ACHN (cell line): ENCODE results near the gene ASTN2.

ENCODE experiments used
- DNase-seq: peaks from one replicate; pipeline ENCODE4 v3.0.0-alpha.2; 2015
- in situ Hi-C: cut with HindIII; loops from 2 replicates; pipeline ENCODE4 v1.10.0; 2017; ENCODE audit warnings: low sequenced_read_pairs, low pct_ligation_motif_present, low pct_unique_long_range_greater_than_20kb

ASTN2 gene

DNA sequence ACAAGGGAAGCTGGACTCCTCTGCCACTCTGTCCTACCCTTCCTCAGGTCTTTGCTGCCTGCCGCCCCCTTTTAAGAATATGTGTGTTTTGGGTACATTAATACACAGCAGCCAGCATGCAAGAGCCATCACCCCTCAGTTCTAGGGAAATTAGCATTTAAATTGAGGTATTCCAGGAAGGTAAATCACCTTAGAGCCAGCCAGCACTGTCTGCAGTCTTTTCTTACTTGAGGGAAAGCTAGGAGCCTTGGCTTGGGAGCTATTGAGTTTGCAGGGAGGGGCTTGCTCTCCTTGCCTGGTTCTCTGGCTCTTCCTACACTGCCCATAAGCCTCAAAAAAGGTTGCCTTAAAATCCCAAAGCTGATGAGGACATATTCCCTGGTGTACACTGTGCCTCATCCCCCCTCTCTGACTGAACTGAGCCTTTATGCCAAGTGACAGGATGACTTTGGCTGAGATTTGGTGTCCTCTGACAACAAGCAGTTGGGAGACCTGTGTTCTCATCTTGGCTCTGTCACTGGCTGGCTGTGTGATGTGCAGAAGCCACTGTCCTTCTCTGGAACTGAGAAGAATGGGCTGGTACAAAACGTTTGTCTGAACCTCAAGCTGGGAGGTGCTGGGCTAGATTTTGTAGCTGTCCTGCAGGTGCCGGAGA, 673.6 kb downstream of the ASTN2 start:
- DNase-seq, result no peak
- in situ Hi-C loops, result no loop called here

DNA sequence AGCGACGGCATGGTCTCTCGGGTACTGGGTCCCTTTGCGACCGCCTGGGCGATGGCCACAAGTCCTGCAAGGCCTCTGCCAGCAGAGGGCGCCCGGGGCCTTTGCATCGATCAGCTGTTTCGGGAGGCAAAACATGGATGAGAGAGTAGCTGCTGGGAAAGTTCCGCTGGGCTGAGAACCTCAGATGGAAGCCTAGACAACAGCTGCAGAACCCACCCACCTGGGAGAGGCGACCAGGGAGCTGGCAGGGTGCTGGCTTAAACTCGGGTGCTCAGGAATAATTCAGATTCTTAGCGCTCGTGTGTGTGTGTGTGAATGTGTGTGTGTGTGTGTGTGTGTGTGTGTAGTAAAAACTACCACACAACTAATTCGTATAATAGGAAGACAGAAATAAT, 677.7 kb downstream of the ASTN2 start:
- DNase-seq, result peak; percentile 78
- in situ Hi-C loops, result no loop called here

DNA sequence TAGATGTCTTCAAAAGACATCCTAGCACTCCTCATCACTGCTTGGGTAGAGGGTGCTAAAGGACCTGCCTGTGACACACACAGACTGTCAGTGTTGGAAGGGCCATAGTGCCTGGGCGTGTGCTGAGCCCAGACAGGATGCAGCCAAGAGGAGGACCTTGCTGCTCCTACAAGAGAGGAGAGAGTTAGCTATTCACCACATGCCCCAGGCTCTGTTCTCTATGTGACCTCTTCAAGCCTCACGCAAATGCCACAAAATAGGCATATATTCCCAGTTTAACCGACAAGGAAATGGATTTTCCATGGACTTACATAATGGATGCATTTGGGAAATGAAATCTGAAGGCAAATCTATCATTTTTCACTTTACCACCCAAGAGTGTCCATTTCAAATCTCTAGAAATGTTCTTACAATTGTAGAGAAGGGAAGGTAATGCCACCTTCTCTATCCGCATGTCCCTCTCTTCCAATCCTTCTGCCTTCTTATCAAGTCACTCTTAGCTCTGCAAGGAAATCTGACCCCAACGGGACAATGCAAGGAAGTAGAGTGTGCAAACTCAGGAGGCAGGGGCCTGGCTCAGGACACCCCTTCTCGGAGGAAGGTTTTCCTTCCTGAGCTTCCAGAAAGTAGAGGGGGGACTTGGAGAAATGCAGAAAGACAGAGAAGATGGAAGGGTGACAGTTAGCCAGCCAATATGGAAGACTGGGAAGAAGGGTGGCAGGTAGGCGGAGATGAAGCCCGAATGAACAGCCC, 678.3 kb downstream of the ASTN2 start:
- DNase-seq, result no peak
- in situ Hi-C loops, result no loop called here

- no peak for DNase-seq
- in situ Hi-C loops, result no loop called here
These were observed 681.7 kb downstream of the ASTN2 start for GRCh38 chr9:116733010-116733641.

- in situ Hi-C loops, result no loop called here
- DNase-seq, result no peak
These were observed 688.3 kb downstream of the ASTN2 start for GRCh38 chr9:116726602-116727001.

DNA sequence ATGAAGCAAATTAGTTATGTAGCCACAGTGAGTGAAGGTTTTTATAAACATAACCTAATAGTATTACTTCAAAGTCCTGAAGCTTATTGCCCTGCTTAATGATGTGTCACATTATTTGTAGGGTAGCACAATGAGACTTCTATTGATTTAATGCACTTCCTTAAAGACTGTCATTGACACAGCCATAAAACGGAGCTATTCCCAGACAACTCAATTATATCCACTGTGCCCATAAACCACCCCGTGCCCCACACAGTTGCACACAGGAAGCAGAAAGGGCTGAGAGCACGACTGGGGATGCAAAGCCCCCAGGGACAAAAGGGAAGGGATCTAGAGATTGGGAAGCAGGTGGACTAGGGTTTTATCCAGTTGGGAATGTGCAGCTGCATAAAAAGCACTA, 690.7 kb downstream of the ASTN2 start:
- in situ Hi-C loops, result no loop called here

GRCh38 chr9:116721944-116722343, 692.9 kb downstream of the ASTN2 start:
- in situ Hi-C loops, result no loop called here
- DNase-seq, result no peak

More for the DNA sequence above, 690.7 kb downstream of the ASTN2 start:
- DNase-seq, result no peak

DNA sequence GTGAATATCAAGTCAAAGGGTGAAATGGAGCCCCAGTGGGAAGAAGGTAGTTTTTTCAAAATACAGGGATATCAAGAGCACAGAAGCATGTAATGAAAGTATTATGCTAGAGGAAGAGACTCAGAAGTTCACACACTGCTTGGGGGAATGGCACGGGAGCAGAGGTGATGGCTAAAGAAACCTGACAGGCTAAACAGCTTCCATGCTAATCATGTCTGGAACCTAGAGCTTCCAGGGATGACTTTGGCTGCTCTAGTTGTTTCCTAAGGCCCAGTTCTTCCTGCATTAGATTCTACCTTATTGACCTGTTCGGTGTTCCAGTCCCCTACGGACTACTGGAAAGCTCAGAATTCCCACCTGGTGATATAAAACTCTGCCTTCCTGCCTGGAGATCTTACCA, 693.4 kb downstream of the ASTN2 start:
- in situ Hi-C loops, result no loop called here
- DNase-seq, result no peak

DNA sequence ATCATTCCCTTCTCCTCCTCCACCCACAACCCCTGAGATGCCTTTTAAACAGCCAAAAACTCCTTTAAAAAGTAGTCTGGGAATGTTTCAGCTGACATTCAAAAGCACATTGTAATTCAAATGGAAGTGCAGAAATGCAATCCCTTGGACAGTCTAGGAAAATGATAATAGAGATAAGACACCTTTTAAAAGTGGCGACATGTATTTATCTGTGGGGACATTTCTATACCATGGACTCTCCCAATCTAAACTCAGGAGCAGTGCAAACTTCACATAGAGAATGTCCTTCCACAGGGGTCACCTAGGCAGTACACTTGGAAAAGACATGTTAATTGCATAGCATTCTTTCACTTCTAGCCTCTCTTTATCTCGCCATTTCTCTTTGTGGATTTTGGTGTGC, 694.7 kb downstream of the ASTN2 start:
- no peak for DNase-seq
- in situ Hi-C loops, result no loop called here

- no peak for DNase-seq
- in situ Hi-C loops, result no loop called here
These were observed 696.7 kb downstream of the ASTN2 start for GRCh38 chr9:116718111-116718510.

GRCh38 chr9:116717150-116717549, 697.7 kb downstream of the ASTN2 start:
- in situ Hi-C loops, result no loop called here
- DNase-seq, result no peak

GRCh38 chr9:116716438-116716837, 698.4 kb downstream of the ASTN2 start:
- no peak for DNase-seq
- in situ Hi-C loops, result no loop called here

DNA sequence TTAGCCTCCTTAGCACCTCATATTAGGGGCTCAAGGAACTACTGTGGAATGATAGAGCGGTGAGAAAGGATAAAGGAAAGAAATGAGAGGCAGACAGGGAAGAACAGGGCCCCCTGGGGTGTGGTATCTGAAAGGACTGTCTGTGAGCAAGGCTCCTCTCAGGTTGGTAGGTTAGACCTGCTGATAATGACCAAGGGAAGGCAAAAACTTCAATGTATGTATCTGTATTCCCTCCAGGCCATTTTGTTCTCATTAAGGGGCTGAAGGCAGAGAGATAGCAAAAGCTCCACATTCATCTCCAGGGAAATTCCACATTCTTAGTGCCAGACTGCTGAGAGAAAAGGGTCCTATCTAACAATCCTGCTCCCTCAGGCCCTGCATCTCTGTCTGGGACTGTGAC, 699.1 kb downstream of the ASTN2 start:
- in situ Hi-C loops, result no loop called here
- DNase-seq, result no peak

DNA sequence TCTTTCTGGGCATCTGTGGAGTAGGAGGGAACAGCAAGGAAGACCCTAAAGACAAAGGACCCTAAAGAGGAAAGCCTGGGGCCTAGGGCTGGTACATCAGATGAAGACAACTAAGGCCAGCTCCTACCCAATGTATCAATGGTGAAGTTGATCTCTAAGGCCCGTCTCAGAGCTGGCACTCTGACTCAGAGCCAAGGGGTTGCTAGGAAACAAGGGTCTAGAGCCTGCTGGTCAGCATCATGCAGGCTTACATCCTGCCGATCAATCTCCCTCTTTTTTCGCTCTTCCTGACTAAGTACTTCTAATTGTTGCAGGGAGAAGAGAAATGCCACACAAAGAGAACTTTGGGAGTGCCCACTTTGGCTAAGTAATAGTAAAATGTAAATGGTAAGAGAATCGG, 701.6 kb downstream of the ASTN2 start:
- in situ Hi-C loops, result no loop called here
- no peak for DNase-seq

- in situ Hi-C loops, result no loop called here
- no peak for DNase-seq
These were observed 702.1 kb downstream of the ASTN2 start for GRCh38 chr9:116712781-116713180.

- DNase-seq, result no peak
- in situ Hi-C loops, result no loop called here
These were observed 708.3 kb downstream of the ASTN2 start for GRCh38 chr9:116706310-116707290.

DNA sequence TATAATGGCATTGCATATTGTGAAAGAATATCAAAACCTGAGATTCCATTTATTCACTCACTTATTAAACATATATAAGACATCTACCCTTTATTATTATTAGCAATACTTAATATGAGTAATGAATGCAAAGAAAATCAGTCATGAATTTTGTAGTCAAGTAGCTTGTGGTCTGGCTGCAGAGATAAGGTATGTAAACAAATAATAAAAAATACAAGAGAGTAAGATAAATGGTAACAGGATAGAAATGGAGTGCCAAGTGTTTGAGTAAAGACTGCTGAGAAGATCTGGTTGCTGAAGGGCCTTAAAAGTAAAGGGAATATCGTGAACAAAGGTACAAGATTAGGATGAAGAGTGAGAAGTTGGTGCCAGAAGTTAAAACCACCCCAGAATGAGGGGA, 709.3 kb downstream of the ASTN2 start:
- in situ Hi-C loops, result no loop called here
- DNase-seq, result no peak

- DNase-seq, result no peak
- in situ Hi-C loops, result no loop called here
These were observed 710.4 kb downstream of the ASTN2 start for GRCh38 chr9:116704470-116704869.

DNA sequence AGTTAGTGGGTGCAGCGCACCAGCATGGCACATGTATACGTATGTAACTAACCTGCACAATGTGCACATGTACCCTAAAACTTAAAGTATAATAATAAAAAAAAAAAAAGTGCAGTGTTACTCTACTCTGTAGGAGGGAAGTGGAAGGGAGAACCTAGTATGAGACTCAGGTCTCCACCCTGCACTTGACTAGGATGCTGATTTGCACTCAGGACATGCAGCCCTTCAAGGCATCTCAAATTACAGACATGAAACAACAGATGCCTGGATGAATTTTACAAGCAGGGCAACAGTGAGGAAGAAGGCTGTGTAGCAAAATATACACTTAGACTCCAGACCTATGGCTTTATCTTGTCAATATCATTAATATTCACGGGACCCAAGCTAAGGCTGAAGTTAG, 711.2 kb downstream of the ASTN2 start:
- in situ Hi-C loops, result no loop called here

More for the DNA sequence above, 711.2 kb downstream of the ASTN2 start:
- no peak for DNase-seq
